Heart left ventricle (tissue), 13 donors: ENCODE data around the gene SLC6A9.

Source experiments
- POLR2A ChIP-seq, 2 donors: fragments of 450-650 bp; IDR thresholded peaks; one replicate each; pipeline ENCODE4 v1.6.1; 2017; ENCODE audit warnings: antibody characterized with exemption in 2 of 2, mild to moderate bottlenecking in 2 of 2, moderate library complexity in 2 of 2
- TF ChIP-seq, protein P1 (sequence below), 12 donors: fragments of 200-600 bp; sonication (generic) in 4 of 12; IDR thresholded peaks; one replicate each; pipeline versions ENCODE4 v1.5.0 to v1.8.0; 2018 to 2022; ENCODE audit warnings: antibody characterized with exemption in 12 of 12, mild to moderate bottlenecking in 5 of 12
- donor health status: ischemic (EF 13 %, LVEDD 7.1; RV severe dilation, severe dysfunction).
- donor health status: DM: no; HTN: yes; CAD: no.
- donor health status: DM: no; HTN: no; CAD: no.
- donor health status: ischemic (EF 25% LVEDD 6.9; RV normal size, moderate dysfunction).
- donor health status: ischemic (EF 25% LVEDD 5.7; RV mildly dilated, moderate dysfunction).
- donor health status: ischemic (EF 35%, LVEDD 5.7; RV mildly dilated, moderate dysfunction).
- donor health status: nonischemic (EF 11% LVEDD 7.7; RV severe dilation, severe dysfunction).
- donor health status: DM: yes; HTN: yes; CAD: no.
- donor health status: PGD.
- donor health status: ischemic (EF 29% LVEDD 5.4; RV normal size, mild dysfunction).
- donor health status: nonischemic (EF 23%, LVEDD 6.1; RV moderate dilation, normal function).

DNA sequence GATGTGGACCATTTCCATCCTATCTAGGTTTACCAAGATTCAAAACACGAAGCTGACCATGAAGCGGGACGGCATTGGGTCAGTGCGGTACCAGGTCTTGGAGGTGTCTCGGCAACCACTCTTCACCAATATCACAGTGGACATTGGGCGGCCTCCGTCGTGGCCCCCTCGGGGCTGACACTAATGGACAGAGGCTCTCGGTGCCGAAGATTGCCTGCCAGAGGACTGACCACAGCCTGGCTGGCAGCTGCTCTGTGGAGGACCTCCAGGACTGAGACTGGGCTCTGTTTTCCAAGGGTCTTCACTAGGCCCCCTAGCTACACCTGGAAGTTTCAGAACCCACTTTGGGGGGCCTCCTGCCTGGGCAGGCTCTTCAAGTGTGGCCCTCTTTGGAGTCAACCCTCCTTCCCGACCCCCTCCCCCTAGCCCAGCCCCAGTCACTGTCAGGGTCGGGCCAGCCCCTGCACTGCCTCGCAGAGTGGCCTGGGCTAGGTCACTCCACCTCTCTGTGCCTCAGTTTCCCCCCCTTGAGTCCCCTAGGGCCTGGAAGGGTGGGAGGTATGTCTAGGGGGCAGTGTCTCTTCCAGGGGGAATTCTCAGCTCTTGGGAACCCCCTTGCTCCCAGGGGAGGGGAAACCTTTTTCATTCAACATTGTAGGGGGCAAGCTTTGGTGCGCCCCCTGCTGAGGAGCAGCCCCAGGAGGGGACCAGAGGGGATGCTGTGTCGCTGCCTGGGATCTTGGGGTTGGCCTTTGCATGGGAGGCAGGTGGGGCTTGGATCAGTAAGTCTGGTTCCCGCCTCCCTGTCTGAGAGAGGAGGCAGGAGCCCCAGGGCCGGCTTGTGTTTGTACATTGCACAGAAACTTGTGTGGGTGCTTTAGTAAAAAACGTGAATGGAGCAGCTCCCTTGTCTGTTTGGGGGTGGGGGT, 40.7 kb downstream of the SLC6A9 start:
- TF ChIP-seq POLR2A (IDR thresholded peaks at IDR 0.05), result no peak
- TF ChIP-seq, protein P1, sequence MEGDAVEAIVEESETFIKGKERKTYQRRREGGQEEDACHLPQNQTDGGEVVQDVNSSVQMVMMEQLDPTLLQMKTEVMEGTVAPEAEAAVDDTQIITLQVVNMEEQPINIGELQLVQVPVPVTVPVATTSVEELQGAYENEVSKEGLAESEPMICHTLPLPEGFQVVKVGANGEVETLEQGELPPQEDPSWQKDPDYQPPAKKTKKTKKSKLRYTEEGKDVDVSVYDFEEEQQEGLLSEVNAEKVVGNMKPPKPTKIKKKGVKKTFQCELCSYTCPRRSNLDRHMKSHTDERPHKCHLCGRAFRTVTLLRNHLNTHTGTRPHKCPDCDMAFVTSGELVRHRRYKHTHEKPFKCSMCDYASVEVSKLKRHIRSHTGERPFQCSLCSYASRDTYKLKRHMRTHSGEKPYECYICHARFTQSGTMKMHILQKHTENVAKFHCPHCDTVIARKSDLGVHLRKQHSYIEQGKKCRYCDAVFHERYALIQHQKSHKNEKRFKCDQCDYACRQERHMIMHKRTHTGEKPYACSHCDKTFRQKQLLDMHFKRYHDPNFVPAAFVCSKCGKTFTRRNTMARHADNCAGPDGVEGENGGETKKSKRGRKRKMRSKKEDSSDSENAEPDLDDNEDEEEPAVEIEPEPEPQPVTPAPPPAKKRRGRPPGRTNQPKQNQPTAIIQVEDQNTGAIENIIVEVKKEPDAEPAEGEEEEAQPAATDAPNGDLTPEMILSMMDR (IDR thresholded peaks at IDR 0.05), result no peak
